Activated CD4-positive, alpha-beta memory T cell treated with anti-CD3 and anti-CD28 coated beads for 36 hours (primary cell): Measurements from ENCODE around the gene CENPC. TPM values are rescaled to one million over a fixed set of nuclear protein-coding genes. Genes with fewer than 3 reads are reported as not detected.
"Not testable (repeated sequence)": the region's sequence is repeated elsewhere in the genome, so short reads cannot be mapped to it uniquely, and the experiment has no call there.

ENCODE experiments used
- CTCF ChIA-PET: fragments of 350-600 bp; sonication (Branson Sonifier 250); formaldehyde crosslinking; loops from one replicate; lab custom pipeline; 2021; ENCODE audit warnings: antibody characterized with exemption, inconsistent platforms; lab: Charles Lee
- POLR2A ChIA-PET: fragments of 350-600 bp; sonication (Branson Sonifier 250); formaldehyde crosslinking; loops from one replicate; lab custom pipeline; 2021; ENCODE audit warnings: antibody characterized with exemption; lab: Charles Lee
- DNase-seq: peaks from one replicate; pipeline ENCODE4 v3.0.0-alpha.2; 2020
- H3K27ac Mint-ChIP-seq: one replicate; pipeline ENCODE4 v1.8.0; 2021; ENCODE audit warnings: mixed read lengths
- H3K27me3 Mint-ChIP-seq: one replicate; pipeline ENCODE4 v1.8.0; 2021; ENCODE audit warnings: mixed read lengths
- H3K36me3 Mint-ChIP-seq: one replicate; pipeline ENCODE4 v1.8.0; 2021; ENCODE audit warnings: mixed read lengths
- H3K4me1 Mint-ChIP-seq: one replicate; pipeline ENCODE4 v1.8.0; 2021; ENCODE audit warnings: low read depth, mixed read lengths
- H3K4me3 Mint-ChIP-seq: one replicate; pipeline ENCODE4 v1.8.0; 2021; ENCODE audit warnings: mild to moderate bottlenecking, mixed read lengths
- H3K9me3 Mint-ChIP-seq: one replicate; pipeline ENCODE4 v1.8.0; 2021; ENCODE audit warnings: mixed read lengths
- intact Hi-C: fragments of 100-400 bp; cut with micrococcal nuclease; formaldehyde crosslinking; loops from one replicate; pipeline ENCODE4 v1.15.1; 2023
- total RNA-seq, 2 experiments: library from RNA; stranded (reverse); gene quantifications; one replicate each; pipeline ENCODE4 v1.2.3, GENCODE V29; 2021

CENPC gene
- total RNA-seq, 2 experiments from 2014 or later = 32.6 to 33.5 TPM

GRCh38 chr4:67573193-67573592 lies 27.9 kb upstream of the CENPC start:
- peaks cover 34% of the 10 kb centered on the region for H3K4me1 Mint-ChIP-seq
- no peaks in the 10 kb centered on the region for H3K36me3 Mint-ChIP-seq
- DNase-seq = no peak
- intact Hi-C loops = no loop called here
- ChIA-PET CTCF (interaction anchor here (1.1 kb wide), 1 partner anchor 9 kb away, joined by 3 read pairs; no protein-coding TSS in a partner anchor), POLR2A (no interaction called here)
- no peaks in the 10 kb centered on the region for H3K27me3 Mint-ChIP-seq
- no peak overlapping the region for H3K4me3 Mint-ChIP-seq
- no peaks in the 10 kb centered on the region for H3K9me3 Mint-ChIP-seq
- H3K27ac Mint-ChIP-seq = no peak overlapping the region

DNA sequence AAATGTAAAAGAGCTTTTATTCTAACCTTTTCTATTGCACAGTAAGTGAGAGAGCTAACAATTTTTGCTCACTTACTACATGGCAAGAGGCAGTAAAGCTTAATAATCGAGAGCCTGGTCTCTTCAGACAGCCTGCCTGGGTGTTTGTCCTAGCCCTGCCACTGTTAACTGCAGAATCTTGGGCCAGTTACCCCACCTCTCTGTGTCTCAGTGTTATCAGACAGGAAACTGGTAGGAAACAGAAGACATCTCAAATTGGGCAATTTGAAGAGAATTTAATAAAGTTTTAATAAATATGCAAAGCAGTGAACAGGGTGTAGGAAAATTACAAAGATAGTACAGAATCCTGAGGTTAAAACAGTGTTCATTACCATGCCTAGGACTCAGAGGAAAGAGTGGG lies 26.7 kb upstream of the CENPC start:
- Mint-ChIP-seq H3K27me3 (no peaks in the 10 kb centered on the region), H3K36me3 (no peaks in the 10 kb centered on the region), H3K4me1 (peaks cover 36% of the 10 kb centered on the region), H3K9me3 (no peaks in the 10 kb centered on the region), H3K4me3 (no peak overlapping the region), H3K27ac (no peak overlapping the region)
- intact Hi-C loops = no loop called here
- DNase-seq = no peak
- ChIA-PET POLR2A (no interaction called here), CTCF (interaction anchor here (0.6 kb wide), 1 partner anchor 29 kb away, joined by 3 read pairs; no protein-coding TSS in a partner anchor)

DNA sequence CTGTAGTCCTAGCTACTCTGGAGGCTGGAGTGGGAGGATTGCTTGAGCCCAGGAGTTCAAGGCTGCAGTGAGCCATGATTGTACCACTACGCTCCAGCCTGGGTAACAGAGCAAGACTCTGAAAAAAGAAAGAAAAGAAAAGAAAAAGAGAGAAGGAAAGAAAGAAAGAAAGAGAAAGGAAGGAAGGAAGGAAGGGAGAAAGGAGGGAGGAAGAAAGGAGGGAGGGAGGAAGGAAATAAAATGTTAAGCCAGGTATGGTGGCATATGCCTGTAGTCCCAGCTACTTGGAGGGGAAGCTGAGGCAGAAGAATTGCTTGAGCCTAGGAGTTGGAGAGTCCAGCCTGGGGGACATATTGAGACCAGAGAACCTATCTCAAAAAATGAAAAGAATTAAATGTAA lies 25.2 kb upstream of the CENPC start:
- H3K27me3 Mint-ChIP-seq = no peaks in the 10 kb centered on the region
- POLR2A ChIA-PET = no interaction called here
- H3K9me3 Mint-ChIP-seq = no peaks in the 10 kb centered on the region
- H3K27ac Mint-ChIP-seq = no peak overlapping the region
- peaks cover 31% of the 10 kb centered on the region for H3K4me1 Mint-ChIP-seq
- DNase-seq = no peak
- no peak overlapping the region for H3K4me3 Mint-ChIP-seq
- no peaks in the 10 kb centered on the region for H3K36me3 Mint-ChIP-seq
- intact Hi-C loops = no loop called here
- CTCF ChIA-PET = no interaction called here

GRCh38 chr4:67568820-67569219 lies 23.5 kb upstream of the CENPC start:
- ChIA-PET CTCF (interaction anchor here (0.7 to 1.3 kb wide), 2 partner anchors 23 to 177 kb away, joined by 3 read pairs; no protein-coding TSS in a partner anchor), POLR2A (no interaction called here)
- Mint-ChIP-seq H3K9me3 (no peaks in the 10 kb centered on the region), H3K4me3 (no peak overlapping the region), H3K27me3 (no peaks in the 10 kb centered on the region), H3K36me3 (no peaks in the 10 kb centered on the region), H3K27ac (peak overlapping the region; percentile 26), H3K4me1 (peaks cover 22% of the 10 kb centered on the region)
- intact Hi-C loops = no loop called here
- DNase-seq = no peak

DNA sequence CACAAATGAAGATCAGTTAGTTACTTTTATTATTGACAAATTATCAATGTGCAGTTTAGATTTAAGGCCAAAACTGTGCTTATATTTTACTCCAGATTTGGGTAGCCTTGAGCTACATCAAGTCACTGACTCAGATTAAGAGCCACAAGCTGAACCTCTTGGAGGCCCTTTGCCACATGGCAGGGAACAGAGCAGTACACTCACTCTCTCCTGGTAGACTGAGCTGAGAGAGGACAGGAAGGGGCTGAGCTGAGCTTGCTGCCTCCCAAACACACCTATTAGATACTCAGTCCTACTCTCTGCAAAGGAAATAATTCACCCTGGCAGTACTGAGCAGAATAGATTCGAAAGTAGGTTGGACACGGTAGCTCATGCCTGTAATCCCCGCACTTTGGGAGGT lies 21.0 kb upstream of the CENPC start:
- DNase-seq = peak; percentile 31
- ChIA-PET POLR2A (no interaction called here), CTCF (interaction anchor here (1.3 kb wide), 1 partner anchor 345 kb away, joined by 3 read pairs; no protein-coding TSS in a partner anchor)
- H3K36me3 Mint-ChIP-seq = no peaks in the 10 kb centered on the region
- no peaks in the 10 kb centered on the region for H3K27me3 Mint-ChIP-seq
- H3K27ac Mint-ChIP-seq = no peak overlapping the region
- intact Hi-C loops = no loop called here
- H3K9me3 Mint-ChIP-seq = no peaks in the 10 kb centered on the region
- peaks cover 8% of the 10 kb centered on the region for H3K4me1 Mint-ChIP-seq
- no peak overlapping the region for H3K4me3 Mint-ChIP-seq

- Mint-ChIP-seq H3K9me3 (no peaks in the 10 kb centered on the region), H3K36me3 (no peaks in the 10 kb centered on the region), H3K4me1 (peaks cover 8% of the 10 kb centered on the region), H3K27me3 (no peaks in the 10 kb centered on the region), H3K27ac (no peak overlapping the region), H3K4me3 (no peak overlapping the region)
- ChIA-PET CTCF (no interaction called here), POLR2A (no interaction called here)
- no peak for DNase-seq
- intact Hi-C loops = no loop called here
These were observed 20.0 kb upstream of the CENPC start for GRCh38 chr4:67565284-67565683.

DNA sequence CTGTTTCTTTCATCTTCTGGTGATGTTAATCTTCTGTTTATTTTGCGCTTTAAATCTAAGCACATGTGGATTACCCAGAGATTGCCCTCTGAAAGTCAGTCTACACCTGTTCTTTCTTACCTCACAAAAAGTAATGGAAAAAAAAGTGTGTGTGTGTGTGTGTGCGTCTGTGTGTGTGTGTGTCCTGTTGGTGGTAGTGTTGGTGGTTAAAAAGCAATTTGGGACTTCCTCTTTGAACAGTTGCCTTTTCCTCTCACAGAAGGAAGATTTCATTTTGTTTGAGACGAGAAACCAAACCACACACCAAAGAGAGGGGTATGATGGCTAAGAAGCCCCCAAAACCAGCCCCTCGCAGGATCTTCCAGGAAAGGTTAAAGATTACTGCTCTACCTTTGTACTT lies 13.2 kb upstream of the CENPC start, which contains the start of gene STAP1:
Gene STAP1 (plus strand): TSS at position 235 of the 400 bp plus-strand sequence. CDS start 83 bp downstream, at position 318.
- ChIA-PET CTCF (no interaction called here), POLR2A (no interaction called here)
- Mint-ChIP-seq H3K27me3 (no peaks in the 10 kb centered on the region), H3K4me1 (peaks cover 10% of the 10 kb centered on the region), H3K36me3 (no peaks in the 10 kb centered on the region), H3K4me3 (peak within 1 kb of the TSS; percentile 76), H3K9me3 (no peaks in the 10 kb centered on the region), H3K27ac (peak within 1 kb of the TSS; percentile 76)
- intact Hi-C loops = loop anchor here (1.0 kb wide), 1 partner anchor 13 kb away; the partner anchor contains the start of gene CENPC
- DNase-seq = peak; percentile 27

DNA sequence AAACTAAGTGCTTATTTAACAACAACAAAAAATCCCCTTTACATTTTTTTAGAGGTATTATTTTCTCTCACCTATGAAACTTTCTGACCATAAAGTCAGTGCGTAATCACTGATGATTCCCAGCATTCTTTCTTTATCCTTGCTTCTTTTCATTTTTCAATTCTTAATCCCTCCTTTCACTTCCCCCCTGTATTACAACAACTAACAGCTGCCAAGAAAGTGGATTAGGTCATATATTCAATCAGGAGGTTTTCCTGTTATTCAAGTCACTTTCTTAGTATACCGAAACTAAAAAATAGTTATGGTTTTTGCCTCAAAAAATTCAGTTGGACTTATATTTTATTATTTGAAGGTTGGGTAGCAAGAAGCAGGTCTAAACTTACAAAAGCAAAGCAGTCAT lies 11.1 kb upstream of the CENPC start:
- no peaks in the 10 kb centered on the region for H3K36me3 Mint-ChIP-seq

GRCh38 chr4:67555447-67555846 lies 10.1 kb upstream of the CENPC start:
- Mint-ChIP-seq H3K27me3 (no peaks in the 10 kb centered on the region), H3K4me3 (no peak overlapping the region), H3K36me3 (no peaks in the 10 kb centered on the region), H3K27ac (no peak overlapping the region), H3K9me3 (no peaks in the 10 kb centered on the region), H3K4me1 (peaks cover 10% of the 10 kb centered on the region)
- ChIA-PET POLR2A (no interaction called here), CTCF (no interaction called here)
- DNase-seq = no peak
- intact Hi-C loops = no loop called here

More for the DNA sequence above, 11.1 kb upstream of the CENPC start:
- POLR2A ChIA-PET = no interaction called here
- H3K4me3 Mint-ChIP-seq = no peak overlapping the region
- no peak for DNase-seq
- H3K9me3 Mint-ChIP-seq = no peaks in the 10 kb centered on the region
- peaks cover 10% of the 10 kb centered on the region for H3K4me1 Mint-ChIP-seq
- intact Hi-C loops = no loop called here
- no peaks in the 10 kb centered on the region for H3K27me3 Mint-ChIP-seq
- no peak overlapping the region for H3K27ac Mint-ChIP-seq
- CTCF ChIA-PET = no interaction called here

- H3K9me3 Mint-ChIP-seq = no peaks in the 10 kb centered on the region
- POLR2A ChIA-PET = no interaction called here
- H3K4me3 Mint-ChIP-seq = no peak overlapping the region
These were observed 8.8 kb upstream of the CENPC start for GRCh38 chr4:67554096-67554495.

GRCh38 chr4:67552146-67552792 lies 7.0 kb upstream of the CENPC start:
- CTCF ChIA-PET, H3K27ac Mint-ChIP-seq, DNase-seq, POLR2A ChIA-PET, H3K36me3 Mint-ChIP-seq, H3K27me3 Mint-ChIP-seq, H3K4me3 Mint-ChIP-seq, intact Hi-C loops, H3K9me3 Mint-ChIP-seq, H3K4me1 Mint-ChIP-seq: not testable (repeated sequence)

More at GRCh38 chr4:67554096-67554495, 8.8 kb upstream of the CENPC start:
- Mint-ChIP-seq H3K27me3 (no peaks in the 10 kb centered on the region), H3K4me1 (peaks cover 7% of the 10 kb centered on the region), H3K36me3 (no peaks in the 10 kb centered on the region), H3K27ac (no peak overlapping the region)
- DNase-seq = no peak
- intact Hi-C loops = no loop called here
- CTCF ChIA-PET = interaction anchor here (0.8 kb wide), 1 partner anchor 357 kb away, joined by 3 read pairs; no protein-coding TSS in a partner anchor

GRCh38 chr4:67550857-67551256 lies 5.6 kb upstream of the CENPC start:
- no peak for DNase-seq
- no peaks in the 10 kb centered on the region for H3K36me3 Mint-ChIP-seq
- no peak overlapping the region for H3K27ac Mint-ChIP-seq
- no peaks in the 10 kb centered on the region for H3K27me3 Mint-ChIP-seq
- intact Hi-C loops = no loop called here
- peaks cover 5% of the 10 kb centered on the region for H3K4me1 Mint-ChIP-seq
- H3K9me3 Mint-ChIP-seq = no peaks in the 10 kb centered on the region
- no peak overlapping the region for H3K4me3 Mint-ChIP-seq
- CTCF ChIA-PET = no interaction called here
- POLR2A ChIA-PET = no interaction called here

DNA sequence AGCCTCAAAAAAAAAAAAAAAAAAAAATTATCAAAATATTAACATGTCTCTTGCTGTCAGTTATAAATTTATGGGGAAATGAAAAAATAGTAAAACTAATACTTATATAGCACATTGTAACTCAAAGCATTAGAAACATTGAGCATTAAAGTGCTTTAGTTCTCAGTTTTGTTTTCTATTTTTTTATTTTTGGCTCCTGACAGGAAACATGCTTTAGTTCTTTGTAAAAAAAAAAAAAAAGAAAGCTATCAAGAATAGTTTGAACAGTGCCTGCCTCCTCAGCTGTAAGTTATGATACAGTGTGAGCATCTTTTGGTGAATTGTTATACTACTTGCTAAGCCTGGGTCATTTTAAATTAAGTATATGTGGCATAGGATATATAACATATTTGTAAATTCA lies 5.1 kb upstream of the CENPC start:
- no peaks in the 10 kb centered on the region for H3K9me3 Mint-ChIP-seq
- H3K27ac Mint-ChIP-seq = no peak overlapping the region
- CTCF ChIA-PET = interaction anchor here (1.2 to 1.3 kb wide), 2 partner anchors 359 to 360 kb away, joined by 3 to 4 read pairs; no protein-coding TSS in a partner anchor

More for the DNA sequence above, 5.1 kb upstream of the CENPC start:
- H3K36me3 Mint-ChIP-seq = no peaks in the 10 kb centered on the region
- intact Hi-C loops = no loop called here
- POLR2A ChIA-PET = no interaction called here
- no peak overlapping the region for H3K4me3 Mint-ChIP-seq
- no peaks in the 10 kb centered on the region for H3K27me3 Mint-ChIP-seq
- H3K4me1 Mint-ChIP-seq = peaks cover 5% of the 10 kb centered on the region
- DNase-seq = no peak
